Panc1 (cell line): ENCODE measurements around the gene PRDM5. TPM values are rescaled to one million over a fixed set of nuclear protein-coding genes. Genes with fewer than 3 reads are reported as not detected.

ENCODE experiments used
- ATAC-seq: fragments of 200-7000 bp; cut with Tn5 transposase; 2 replicates; pipeline ENCODE4 v1.9.1; 2020; ENCODE audit warnings: mild to moderate bottlenecking, moderate library complexity
- BruUV-seq: library from RNA; stranded (reverse); fragments of 400-500 nt; replicated peaks from 2 replicates; lab custom pipeline; 2021; lab: Mats Ljungman, UMichigan
- CTCF ChIA-PET: fragments of 300-600 bp; sonication (Branson Sonifier 250); formaldehyde crosslinking; loops from one replicate; lab custom pipeline; 2022; ENCODE audit warnings: antibody characterized with exemption; lab: Charles Lee
- POLR2A ChIA-PET: fragments of 300-600 bp; sonication (Branson Sonifier 250); formaldehyde crosslinking; loops from one replicate; lab custom pipeline; 2022; ENCODE audit warnings: antibody characterized with exemption; lab: Charles Lee
- DNase-seq: peaks from one replicate; pipeline ENCODE4 v3.0.0-alpha.2; 2010; ENCODE audit warnings: low read depth, low spot score
- H3K27ac ChIP-seq: 2 replicates; pipeline ENCODE4 v1.5.1; 2011; ENCODE audit warnings: mild to moderate bottlenecking, low read length, inconsistent platforms
- H3K27me3 ChIP-seq: fragments of 200-500 bp; sonication (Bioruptor generic); 2 replicates; pipeline ENCODE4 v1.6.0; 2014; ENCODE audit warnings: low read length, inconsistent platforms; ENCODE audit not compliant: control insufficient read depth, insufficient read depth
- H3K36me3 ChIP-seq: fragments of 200-500 bp; sonication (Bioruptor generic); 2 replicates; pipeline ENCODE4 v1.5.1; 2014; ENCODE audit warnings: inconsistent platforms, mild to moderate bottlenecking, low read length, moderate library complexity; ENCODE audit not compliant: control insufficient read depth, insufficient read depth
- H3K4me1 ChIP-seq: 2 replicates; pipeline ENCODE4 v1.5.1; 2011; ENCODE audit warnings: inconsistent platforms, mild to moderate bottlenecking, low read length, moderate library complexity; ENCODE audit not compliant: control insufficient read depth, insufficient read depth
- H3K4me3 ChIP-seq, 2 experiments: 2 replicates each; pipeline ENCODE4 v1.5.1; 2011 to 2012; ENCODE audit warnings: low read depth in 2 of 2, low read length in 2 of 2, mild to moderate bottlenecking in 2 of 2, inconsistent platforms in 1 of 2, moderate library complexity in 1 of 2
- H3K9me3 ChIP-seq: fragments of 200-500 bp; sonication (Bioruptor generic); 2 replicates; pipeline ENCODE4 v1.5.1; 2014; ENCODE audit warnings: low read depth, mild to moderate bottlenecking, inconsistent platforms, low read length, moderate library complexity; ENCODE audit not compliant: control insufficient read depth, insufficient read depth
- CTCF ChIP-seq: fragments of 450-650 bp; IDR thresholded peaks from 2 replicates; pipeline ENCODE4 v1.5.1; 2017; ENCODE audit warnings: mild to moderate bottlenecking
- POLR2AphosphoS5 ChIP-seq: IDR thresholded peaks from 2 replicates; pipeline ENCODE4 v1.6.1; 2012; ENCODE audit warnings: mild to moderate bottlenecking, low read depth, low read length, moderate library complexity
- REST ChIP-seq, 2 experiments: IDR thresholded peaks; 2 replicates each; pipeline ENCODE4 v1.6.1; 2011 to 2012; ENCODE audit warnings: low read depth in 2 of 2, control low read depth in 1 of 2, low read length in 1 of 2, mild to moderate bottlenecking in 1 of 2, moderate library complexity in 1 of 2; ENCODE audit not compliant: insufficient read depth in 1 of 2
- SIN3A ChIP-seq: IDR thresholded peaks from 2 replicates; pipeline ENCODE4 v1.6.1; 2012; ENCODE audit warnings: low read depth, mild to moderate bottlenecking, low read length, moderate library complexity, borderline replicate concordance; ENCODE audit not compliant: insufficient read depth
- TCF7L2 ChIP-seq: IDR thresholded peaks from 2 replicates; pipeline ENCODE4 v1.6.1; 2011; ENCODE audit warnings: mild to moderate bottlenecking, low read depth, low read length, inconsistent platforms
- in situ Hi-C: cut with HindIII; loops from 2 replicates; pipeline ENCODE4 v1.10.0; 2016; ENCODE audit warnings: low sequenced_read_pairs, low pct_unique_long_range_greater_than_20kb
- intact Hi-C: fragments of 100-400 bp; cut with micrococcal nuclease; formaldehyde crosslinking; loops from one replicate; pipeline ENCODE4 v1.10.0; 2022; ENCODE audit not compliant: unreplicated experiment
- total RNA-seq: library from RNA; stranded (reverse); gene quantifications from one replicate; pipeline ENCODE4 v1.2.1, GENCODE V29; 2021; ENCODE audit not compliant: unreplicated experiment

Gene PRDM5
- total RNA-seq, 1 experiment from 2014 or later, result 8.4 TPM

- in situ Hi-C loops (no loop called here), intact Hi-C loops (no loop called here)
- TF ChIP-seq SIN3A (no peak), REST (IDR thresholded peaks at IDR 0.05; ENCODE audit: insufficient read depth in 1 of 2, low read depth in 2 of 2, low read length in 1 of 2) (no peak), CTCF (no peak), POLR2AphosphoS5 (no peak), TCF7L2 (no peak)
- no peak overlapping the region for H3K27ac ChIP-seq
- DNase-seq (no peak), ATAC-seq (no peak)
- no TSS peak for BruUV-seq
- no peaks in the 10 kb centered on the region for H3K4me1 ChIP-seq
- ChIA-PET CTCF (no interaction called here), POLR2A (no interaction called here)
- no peaks in the 10 kb centered on the region for H3K9me3 ChIP-seq
- H3K36me3 ChIP-seq, result no peaks in the 10 kb centered on the region
- no peak overlapping the region for H3K4me3 ChIP-seq
- no peaks in the 10 kb centered on the region for H3K27me3 ChIP-seq
Observed at GRCh38 chr4:120671538-120671937, 251.0 kb downstream of the PRDM5 start.

GRCh38 chr4:120667102-120667501, 255.4 kb downstream of the PRDM5 start:
- CTCF ChIA-PET, result no interaction called here
- H3K27ac ChIP-seq, result no peak overlapping the region
- TF ChIP-seq TCF7L2, result no peak
- TF ChIP-seq POLR2AphosphoS5, result no peak
- TF ChIP-seq SIN3A, result no peak
- TF ChIP-seq CTCF, result no peak
- no peak for TF ChIP-seq REST (IDR thresholded peaks at IDR 0.05; ENCODE audit: insufficient read depth in 1 of 2, low read depth in 2 of 2, low read length in 1 of 2)
- no peaks in the 10 kb centered on the region for H3K4me1 ChIP-seq
- no peak overlapping the region for H3K4me3 ChIP-seq
- ATAC-seq, result no peak
- intact Hi-C loops, result no loop called here
- in situ Hi-C loops, result no loop called here
- no TSS peak for BruUV-seq
- H3K36me3 ChIP-seq, result no peaks in the 10 kb centered on the region
- no peaks in the 10 kb centered on the region for H3K9me3 ChIP-seq
- no peaks in the 10 kb centered on the region for H3K27me3 ChIP-seq
- DNase-seq, result no peak
- POLR2A ChIA-PET, result no interaction called here
